Panc1 (cell line): ENCODE data around the gene FHAD1.

Source experiments
- POLR2AphosphoS5 ChIP-seq: IDR thresholded peaks from 2 replicates; pipeline ENCODE4 v1.6.1; 2012; ENCODE audit warnings: mild to moderate bottlenecking, low read depth, low read length, moderate library complexity
- TF ChIP-seq, protein P1 (sequence below): fragments of 450-650 bp; IDR thresholded peaks from 2 replicates; pipeline ENCODE4 v1.5.1; 2017; ENCODE audit warnings: mild to moderate bottlenecking

DNA sequence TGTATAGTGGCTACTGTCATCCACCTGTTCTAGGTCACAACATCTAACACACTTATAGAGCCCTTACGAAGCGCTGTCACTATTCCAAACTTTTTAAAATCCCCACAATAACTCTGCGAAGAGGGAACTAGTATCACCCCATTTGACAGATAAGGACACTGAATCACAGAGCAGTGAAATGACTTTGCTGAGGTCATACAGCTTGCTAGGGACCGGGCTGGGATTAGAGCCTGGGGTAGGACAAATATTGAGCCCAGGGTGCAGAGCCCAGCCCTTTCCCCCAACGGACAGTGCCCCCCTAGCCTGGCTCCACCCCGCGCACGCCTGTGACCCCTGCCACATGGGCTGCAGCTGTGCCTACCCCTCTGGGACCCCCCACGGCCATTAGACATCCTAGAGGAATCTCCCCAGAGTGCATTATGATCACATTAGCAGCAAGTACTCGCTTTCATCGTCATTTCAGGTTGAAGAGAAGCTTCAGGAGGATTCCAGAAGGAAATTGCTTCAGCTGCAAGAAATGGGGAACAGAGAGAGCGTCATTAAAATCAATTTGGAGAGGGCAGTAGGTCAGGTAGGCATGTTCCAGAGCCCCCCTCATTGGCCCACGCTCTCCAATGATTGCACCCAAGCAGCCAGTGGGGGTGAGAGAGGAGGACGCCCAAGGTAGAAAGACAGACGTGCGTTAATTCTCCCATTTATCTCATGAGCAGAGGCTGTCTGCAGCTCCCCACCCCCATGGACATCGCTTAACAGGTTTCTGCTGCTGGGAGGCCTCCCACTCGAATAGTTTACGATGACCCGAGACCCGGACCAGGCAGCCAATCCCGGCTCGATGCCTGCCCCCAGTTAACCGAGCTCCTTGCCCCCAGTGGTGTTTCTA is 77.2 kb downstream of the FHAD1 start:
- TF ChIP-seq, protein P1, sequence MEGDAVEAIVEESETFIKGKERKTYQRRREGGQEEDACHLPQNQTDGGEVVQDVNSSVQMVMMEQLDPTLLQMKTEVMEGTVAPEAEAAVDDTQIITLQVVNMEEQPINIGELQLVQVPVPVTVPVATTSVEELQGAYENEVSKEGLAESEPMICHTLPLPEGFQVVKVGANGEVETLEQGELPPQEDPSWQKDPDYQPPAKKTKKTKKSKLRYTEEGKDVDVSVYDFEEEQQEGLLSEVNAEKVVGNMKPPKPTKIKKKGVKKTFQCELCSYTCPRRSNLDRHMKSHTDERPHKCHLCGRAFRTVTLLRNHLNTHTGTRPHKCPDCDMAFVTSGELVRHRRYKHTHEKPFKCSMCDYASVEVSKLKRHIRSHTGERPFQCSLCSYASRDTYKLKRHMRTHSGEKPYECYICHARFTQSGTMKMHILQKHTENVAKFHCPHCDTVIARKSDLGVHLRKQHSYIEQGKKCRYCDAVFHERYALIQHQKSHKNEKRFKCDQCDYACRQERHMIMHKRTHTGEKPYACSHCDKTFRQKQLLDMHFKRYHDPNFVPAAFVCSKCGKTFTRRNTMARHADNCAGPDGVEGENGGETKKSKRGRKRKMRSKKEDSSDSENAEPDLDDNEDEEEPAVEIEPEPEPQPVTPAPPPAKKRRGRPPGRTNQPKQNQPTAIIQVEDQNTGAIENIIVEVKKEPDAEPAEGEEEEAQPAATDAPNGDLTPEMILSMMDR = no peak
- TF ChIP-seq POLR2AphosphoS5 = no peak
